A204.1 (cell line): Measurements from ENCODE around the gene THAP7.

Source experiments
- FAIRE-seq: peaks from 2 replicates; lab custom pipeline; 2012; peaks lifted over from hg19 to GRCh38; lab: Jason Lieb, UNC

Gene THAP7

DNA sequence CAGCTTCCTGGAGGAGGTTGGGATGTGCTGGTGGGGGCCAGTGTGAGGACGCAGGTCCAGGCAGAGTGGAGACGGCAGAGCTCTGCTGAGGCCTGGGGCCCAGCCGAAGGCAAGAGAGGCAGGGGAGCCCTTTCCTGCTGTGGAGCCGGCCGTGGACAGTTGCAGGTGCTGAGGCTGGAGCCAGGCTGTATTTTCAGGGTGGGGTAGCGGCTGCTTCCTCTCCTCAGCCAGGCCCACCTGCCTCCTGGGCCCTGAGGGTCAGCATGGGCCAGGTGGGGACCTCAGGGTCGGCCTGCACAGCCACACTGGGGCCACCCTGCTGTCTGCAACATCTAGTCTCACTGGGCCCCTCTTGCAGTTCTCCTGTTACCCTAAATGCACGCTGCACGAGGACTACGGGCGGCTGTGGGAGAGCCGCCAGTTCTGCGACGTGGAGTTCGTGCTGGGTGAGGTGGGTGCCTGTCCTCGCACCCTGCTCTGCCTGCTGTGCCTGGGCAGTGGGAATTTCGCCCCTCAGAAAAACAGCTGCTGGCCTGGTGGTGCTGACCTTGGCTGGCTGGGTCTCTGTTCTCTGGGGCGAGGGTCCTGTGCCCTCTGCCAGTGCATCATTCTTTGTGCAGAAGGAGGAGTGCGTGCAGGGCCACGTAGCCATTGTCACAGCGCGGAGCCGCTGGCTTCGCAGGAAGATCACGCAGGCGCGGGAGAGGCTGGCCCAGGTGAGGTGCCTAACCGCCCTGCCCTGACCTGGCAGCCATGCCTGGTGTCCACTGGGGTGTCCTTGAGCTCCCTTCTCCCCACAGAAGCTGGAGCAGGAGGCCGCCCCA, 8.4 kb downstream of the THAP7 start:
- no peak for FAIRE-seq

DNA sequence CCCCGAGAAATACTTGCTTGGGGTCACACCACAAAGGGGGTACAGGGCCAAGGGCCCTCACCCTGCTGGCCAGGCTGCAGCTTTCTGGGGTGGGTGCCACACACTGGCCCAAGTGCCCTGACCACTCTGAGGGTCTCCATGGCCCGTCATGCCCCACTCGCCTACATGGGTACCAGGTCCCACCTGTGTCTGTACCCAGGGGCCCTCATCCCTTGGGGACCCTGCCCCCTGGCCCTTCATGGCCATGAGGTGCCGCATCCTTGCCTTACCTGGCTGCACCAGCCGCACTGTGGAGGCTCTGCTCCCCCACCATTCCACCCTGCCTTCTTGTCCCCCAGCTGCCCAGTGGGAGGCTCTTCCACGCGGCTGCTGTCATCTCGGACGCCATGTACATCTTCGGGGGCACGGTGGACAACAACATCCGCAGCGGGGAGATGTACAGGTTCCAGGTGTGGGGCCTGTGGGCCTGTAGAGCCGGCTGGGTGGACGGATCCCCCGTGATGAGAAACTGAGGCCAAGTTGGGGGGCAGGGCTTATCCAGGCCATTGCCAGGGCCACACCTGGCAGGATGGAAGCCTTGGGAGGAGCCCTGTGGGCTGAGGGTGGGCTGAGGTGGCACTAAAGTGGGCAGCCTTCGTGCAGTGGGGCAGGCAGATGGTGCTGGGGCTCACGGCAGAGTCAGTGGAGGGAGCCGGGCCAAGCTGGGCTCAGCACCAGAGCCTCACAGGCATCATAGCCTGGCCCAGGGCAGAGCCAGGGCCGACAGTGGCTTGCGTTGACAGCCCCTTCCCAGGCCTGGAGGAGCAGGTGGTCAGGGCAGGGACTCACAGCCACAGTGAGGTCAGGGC, 9.2 kb downstream of the THAP7 start:
- FAIRE-seq = no peak

DNA sequence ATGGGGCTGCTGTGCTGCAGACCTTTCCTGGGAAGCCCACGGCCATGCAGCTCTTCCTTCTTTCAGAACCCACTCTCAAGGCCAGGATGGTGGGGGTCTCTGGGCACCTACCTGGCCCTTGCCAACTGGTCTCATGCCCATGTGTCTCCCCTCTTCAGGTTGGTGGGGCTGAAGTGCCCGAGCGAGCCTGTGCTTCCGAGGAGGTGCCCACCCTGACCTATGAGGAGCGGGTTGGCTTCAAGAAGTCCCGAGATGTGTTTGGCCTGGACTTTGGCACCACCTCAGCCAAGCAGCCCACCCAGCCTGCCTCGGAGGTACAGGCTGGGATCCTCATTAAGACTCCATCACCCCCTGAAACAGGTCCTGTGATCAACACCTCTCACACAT, 9.9 kb downstream of the THAP7 start:
- FAIRE-seq = no peak

DNA sequence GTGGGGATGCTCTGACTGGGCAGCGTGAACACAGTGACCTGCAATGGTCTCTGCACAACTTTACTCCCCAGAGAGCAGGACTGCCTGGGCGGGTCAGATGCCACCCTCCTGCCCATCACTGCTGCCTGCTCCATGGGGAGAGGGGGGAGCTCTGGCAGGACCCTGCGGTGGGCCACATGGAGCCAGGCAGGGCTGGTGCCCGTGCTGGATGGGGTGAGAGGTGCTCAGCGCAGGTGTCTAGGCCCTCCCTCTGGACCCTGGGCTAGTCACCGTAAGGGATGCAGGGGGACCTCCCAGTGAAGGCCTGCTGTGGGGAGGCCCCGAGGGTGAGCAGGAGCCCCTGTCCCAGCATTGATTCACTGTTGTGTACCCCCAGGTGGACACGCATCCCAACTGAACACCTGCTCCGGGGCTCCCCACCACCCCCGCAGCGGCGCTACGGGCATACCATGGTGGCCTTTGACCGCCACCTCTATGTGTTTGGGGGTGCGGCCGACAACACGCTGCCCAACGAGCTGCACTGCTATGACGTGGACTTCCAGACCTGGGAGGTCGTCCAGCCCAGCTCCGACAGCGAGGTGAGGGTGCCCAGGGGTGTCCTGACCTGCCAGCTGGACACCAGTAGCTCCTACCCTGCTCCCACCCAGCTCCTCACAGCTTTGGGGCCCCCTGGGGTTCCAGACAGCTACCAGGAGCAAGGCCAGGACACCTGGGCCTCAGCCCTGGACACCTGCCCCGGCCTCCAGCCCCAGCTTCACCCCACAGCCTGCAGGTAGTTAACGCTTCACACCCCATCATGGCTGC, 10.5 kb downstream of the THAP7 start:
- no peak for FAIRE-seq

DNA sequence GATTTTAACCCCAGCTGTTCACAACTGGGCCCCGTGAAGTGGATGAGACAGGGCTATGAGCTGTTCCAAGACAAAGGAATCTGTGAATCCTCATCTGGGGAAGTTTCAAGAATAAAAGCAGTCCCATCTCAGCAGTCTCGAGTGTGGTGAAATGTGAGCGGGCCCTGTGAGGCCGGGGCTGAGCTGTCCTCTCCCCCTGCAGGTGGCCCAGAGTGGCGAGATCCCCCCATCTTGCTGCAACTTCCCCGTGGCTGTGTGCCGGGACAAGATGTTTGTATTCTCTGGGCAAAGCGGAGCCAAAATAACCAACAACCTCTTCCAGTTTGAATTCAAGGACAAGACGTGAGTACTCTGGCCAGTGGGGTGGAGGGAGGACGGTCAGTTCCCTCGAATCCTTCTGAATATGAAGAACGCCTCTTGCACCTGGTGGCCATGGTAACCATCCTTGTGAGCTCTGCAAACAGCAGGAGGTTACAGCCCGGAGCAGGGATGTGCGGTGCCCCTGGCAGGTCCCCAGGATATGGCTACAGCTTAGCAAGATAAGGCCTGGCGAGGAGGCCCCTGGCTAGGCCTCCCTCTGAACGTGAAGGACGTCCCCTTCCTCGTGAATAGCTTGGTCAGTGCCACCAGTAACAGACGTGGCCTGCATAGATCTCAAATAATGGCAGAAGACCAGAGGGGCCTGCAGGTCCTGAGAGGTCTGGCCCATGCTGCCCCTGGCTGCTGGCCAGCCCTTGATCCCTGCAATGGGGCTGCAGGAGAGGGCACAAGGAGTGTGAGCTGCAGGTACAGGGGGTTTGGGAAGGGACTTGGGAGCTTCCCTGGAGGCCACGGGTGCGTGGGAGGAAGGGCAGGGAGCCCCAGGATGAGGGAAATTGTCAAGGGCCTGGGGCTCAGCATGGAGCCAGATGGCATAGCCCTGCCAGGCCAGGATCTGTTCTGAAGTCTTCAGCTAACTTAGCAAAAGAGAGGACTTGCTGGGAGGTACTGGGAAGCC, 11.4 kb downstream of the THAP7 start:
- no peak for FAIRE-seq

DNA sequence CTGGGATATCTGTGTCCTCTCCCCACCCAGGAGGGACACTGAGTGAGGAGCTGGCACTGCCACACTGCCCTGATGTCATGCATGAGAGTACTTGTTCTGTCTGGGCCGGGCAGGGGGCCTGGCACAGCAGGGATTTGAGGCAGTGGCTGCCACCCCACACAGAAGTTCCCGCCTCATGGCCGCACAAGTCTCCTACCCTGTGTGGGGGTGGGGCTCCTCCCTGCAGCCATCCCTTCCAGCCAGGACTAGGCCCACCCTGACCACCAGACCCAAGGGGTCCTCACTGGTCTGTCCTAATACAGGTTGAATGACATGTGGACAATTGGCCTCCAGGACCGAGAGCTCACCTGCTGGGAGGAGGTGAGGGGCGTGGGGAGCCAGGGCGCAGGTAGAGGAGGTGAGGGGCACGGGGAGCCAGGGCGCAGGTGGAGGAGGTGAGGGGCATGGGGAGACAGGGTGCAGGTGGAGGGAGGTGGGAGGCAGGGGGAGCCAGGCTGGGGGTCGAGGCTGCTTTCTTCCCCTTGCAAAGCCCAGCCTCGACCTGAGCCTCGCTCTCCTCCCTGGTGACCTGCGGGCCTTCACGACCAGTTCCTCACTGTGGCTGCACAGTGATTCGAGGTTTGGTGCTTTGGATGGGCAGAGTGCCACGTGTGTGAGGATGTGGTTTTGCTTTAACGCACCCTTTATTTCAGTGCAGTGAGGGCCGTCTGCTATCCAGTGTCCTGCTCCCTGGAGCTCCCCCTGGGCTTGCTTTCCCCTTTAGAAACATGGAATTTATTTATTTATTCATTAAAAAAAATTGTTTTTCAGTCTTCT, 12.4 kb downstream of the THAP7 start:
- FAIRE-seq = no peak

DNA sequence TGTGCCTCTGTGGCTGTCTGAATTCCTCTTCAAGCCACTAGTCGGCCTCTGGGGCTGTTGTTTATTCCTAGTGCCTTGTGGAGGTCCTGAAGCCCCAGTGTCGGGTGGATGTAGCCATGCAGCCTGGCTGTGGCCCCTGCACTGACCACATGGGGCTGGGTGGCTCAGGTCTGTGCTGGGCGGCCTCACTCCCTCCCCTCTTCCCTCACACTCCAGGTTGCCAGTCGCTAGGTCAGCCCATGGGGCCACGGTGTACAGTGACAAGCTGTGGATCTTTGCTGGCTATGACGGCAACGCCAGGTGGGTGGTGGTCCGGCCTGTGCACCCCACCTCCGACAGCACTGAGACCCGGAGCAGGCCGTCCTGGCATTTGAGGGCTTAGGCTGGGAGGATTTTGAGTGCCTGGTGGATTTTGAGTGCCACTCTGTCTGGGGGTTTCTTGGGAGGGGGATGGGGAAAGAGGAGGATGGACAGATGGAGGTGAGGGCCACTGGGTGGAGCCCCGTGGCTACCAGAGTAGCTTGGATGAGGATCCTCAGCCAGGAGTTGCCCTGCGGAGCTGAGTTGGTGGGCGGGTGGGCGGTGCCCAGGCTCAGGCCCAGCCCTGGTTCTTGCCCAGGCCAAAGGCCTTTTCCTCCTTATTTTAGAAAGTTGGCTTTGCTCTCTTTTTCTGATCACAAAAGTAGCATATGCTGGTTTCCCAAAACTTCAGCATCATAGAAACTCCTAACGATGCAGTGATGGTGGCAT, 13.2 kb downstream of the THAP7 start:
- no peak for FAIRE-seq

DNA sequence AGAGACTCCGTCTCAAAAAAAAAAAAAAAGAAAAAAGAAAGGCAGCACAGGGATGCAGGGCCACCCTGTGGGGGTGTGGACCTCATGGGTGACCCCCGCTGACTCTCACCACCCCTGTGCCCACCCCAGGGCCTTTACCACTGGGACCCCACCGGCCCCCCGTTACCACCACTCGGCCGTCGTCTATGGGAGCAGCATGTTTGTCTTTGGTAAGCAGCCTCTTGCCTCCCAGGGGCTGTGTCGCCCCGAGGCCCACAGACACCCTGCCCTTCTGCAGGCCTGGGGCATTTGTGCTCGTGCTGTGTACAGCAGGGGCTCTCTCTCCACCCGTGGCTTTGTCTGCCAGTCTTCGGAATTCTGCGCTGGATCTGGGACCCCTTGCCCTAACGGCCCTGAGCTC, 14.5 kb downstream of the THAP7 start:
- FAIRE-seq = no peak

DNA sequence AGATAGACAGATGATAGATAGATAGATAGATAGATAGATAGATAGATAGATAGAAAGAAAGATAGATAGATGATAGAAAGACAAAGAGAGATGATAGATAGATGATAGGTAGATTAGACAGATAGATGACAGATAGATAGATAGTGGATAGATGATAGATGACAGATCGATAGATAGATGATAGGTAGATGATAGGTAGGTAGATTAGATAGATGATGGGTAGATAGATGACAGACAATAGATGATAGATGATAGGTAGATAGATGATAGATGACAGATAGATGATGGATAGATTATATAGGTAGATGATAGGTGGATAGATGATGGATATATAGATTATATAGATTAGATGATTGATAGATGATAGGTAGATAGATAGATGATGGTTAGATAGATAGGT, 15.6 kb downstream of the THAP7 start:
- FAIRE-seq = no peak

DNA sequence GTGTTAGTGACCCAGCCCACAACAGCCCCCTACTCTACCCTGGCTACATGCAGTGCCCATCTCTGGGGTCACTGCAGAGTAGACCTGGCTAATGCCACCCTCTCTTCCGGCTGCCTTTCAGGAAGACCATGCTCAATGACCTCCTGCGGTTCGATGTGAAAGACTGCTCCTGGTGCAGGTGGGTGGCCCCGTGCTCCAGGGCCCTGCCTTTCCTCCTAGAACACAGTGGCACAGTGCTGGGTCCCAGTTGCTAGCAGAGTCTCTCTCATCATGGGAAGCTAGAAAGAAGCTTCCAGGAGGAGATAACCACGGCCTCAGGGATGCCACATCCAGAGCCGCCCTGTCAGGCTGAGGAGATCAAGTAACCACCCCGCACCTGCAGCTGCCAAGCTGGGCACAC, 16.2 kb downstream of the THAP7 start:
- no peak for FAIRE-seq

DNA sequence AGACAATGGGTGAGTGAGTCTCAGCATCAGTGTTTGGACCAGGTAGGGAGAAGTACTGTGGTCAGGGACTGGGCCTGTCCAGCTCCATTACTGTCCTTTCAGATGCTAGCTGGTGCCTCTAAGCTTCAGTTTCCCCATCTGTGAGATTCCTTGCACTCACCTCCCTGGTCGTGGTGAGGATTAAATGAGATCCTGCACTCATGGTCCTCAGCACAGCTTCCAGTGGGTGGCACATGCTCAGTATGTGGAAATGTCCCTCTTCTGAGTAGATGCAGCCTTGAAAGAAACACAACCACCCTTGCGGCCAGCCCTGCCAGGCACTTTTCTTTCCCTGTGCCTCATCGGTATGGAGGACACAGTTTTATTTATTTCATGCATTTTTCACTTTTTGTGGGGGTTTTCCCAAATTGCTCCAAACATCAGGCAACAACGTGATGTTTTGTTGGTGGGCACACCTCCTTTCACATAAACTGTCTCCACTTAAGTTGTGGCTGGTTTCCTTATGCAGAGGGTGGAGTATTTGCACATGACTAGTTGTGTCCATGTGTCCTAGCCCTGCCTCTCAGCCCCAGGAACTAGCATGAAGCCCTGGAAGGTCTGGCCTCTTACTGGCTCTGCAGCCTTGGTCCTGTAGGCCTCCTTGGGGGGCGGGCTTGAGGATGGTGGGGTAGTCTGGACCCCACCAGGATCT, 18.7 kb downstream of the THAP7 start:
- FAIRE-seq = no peak

DNA sequence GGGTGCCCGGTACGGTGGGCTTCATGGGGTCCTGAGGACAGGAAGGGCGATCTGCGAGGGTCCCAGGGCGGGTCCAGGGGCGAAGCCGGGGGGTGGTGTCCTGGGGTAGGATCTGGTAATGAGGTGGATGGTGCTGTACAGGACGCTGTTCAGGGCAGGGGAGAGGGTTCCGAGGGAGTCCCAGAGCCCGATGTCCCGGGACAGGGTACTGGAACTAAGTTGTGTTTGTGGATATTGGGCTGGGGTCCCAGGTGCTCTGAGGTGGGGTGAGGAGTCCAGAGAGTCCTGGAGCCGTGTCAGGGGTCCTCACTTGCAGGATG, 19.4 kb downstream of the THAP7 start:
- FAIRE-seq = no peak

DNA sequence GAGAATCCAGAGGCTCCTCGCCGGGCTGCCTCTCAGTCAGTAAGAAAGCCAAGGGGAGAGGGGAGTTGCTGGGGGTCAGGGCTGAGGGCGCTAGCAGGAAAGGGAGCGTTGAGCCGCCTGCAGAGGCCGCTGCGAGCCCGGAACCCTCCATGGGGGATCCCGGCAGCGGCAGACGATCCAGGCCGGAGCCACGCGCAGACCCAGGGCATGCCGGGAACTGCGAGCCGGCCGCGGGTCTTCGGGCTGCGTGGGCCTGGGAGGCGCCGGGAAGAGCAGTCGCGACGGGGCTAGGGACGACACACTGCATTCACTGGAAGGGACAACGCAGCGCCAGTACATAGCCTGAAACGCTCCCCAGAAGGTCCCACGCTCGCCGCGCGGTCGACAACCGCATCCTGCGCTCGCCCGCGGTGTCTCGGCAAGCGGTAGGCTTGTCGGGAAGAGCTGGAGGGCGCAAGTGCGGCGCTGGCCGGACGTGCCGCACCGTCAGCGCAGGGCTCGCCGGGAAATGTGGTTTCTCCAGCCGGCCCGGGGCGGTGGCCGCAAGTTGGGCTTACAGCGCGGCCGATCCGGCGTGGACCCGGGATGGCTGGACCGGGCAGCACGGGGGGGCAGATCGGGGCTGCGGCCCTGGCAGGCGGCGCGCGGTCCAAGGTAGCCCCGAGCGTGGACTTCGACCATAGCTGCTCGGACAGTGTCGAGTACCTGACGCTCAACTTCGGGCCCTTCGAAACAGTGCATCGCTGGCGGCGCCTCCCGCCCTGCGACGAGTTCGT, 19.9 kb downstream of the THAP7 start, which contains the start of gene LZTR1:
Gene LZTR1, plus strand, starts transcription at position 511 of the 776 bp plus-strand sequence. Its CDS starts 75 bp downstream, at position 586.
- FAIRE-seq = no peak

DNA sequence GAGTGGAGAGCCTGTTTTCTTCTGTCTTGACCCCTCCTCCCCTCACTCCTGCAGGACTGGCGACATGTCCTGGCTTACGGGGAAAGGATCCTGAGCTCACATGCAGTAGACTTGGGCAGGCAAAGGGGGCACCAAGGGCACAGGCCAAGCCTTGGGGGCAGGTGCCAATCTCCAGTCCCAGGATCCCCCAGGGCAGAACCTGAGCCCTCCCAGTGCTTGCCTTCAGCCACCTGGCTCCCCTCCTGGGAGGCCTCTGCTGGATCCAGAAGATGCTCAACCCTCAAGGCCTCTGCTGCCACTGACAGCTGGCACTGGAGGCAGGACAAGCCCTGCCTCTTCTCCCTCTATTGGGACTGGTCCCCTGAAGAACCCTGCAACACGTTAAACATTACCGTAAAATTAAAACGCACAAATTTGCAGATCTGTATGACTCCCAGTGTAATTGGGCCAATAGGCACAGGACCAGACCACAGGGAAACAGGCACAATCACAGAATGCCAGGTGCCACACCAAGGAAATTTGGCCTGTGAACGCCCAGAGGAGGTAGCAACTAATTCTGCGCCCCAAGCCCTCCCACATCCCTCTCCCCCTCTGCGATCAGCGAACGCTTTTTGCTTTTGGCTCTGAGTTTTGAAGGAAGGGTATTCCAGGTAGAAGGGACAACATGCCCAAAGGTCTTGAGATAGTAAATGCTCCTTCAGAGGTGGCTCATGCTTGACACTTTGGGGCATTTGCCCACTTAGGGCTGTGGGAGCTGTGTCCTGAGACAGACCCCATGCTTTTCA, 20.8 kb downstream of the THAP7 start:
- no peak for FAIRE-seq

DNA sequence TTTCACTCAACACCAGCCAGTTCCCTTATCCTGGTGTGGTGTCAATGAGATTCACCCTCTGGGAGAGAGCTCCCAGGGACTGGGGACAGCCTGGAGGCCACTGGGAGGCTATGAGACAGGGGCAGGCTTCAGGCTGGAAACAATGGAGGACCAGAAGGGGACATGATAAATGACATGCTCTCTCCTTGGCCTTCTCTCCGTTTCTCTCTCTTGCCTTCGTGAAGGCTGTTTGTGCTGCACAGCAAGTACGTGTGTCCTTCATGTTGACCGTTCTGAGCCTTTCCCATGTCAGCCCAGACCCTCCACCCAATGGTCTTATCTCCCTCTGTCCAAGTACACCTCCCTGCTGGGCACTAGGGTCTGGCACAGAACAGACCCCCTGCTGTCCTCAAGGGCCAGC, 21.4 kb downstream of the THAP7 start:
- no peak for FAIRE-seq

DNA sequence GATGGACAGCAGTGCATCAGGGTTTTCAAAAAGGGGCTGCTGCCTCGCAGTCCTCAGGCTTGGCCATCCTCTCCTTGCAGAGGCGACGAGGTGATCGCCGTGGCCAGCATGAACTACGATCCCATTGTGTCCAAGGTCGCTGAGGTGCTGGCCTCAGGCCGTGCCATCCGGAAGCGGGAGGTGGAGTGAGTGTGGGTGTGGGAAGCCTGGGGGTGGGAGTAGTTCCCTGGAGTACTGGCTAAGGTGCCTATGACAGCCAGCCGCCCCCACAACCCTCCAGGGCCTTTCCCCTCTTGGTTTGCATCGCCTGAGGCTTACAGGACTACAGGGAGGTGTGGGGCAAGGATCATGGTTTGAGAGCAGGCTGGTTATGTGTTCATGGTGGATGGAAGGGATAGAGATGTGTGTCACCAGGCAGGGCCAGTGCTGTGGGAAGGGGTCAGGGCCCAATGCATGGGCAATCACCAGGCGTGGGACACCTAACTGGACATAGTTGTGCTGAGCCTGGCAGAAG, 21.9 kb downstream of the THAP7 start:
- no peak for FAIRE-seq

DNA sequence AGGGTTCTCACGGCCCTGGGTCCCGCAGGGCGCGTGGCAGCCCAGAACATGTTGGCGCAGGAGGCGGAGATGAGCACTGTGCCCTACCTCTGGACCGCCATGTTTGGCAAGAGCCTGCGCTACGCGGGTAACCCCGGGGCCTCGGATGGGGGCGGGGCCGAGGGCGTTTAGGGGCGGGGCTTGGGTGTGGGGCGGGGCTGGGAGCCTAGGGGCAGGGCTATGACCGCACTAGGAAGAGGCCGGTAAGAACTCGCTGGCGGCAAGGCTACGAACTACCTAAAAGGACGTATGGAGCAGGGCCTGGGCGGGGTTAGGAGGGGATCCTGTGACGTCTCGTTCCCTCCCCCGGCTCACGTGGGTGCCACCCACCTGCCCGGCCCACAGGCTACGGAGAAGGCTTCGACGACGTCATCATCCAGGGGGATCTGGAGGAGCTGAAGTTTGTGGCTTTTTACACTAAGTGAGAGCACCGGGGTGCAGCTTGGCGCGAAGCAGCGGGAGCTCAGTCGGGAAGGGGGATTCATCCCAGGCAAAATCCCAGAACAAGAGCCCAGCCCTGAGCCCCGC, 22.6 kb downstream of the THAP7 start:
- no peak for FAIRE-seq
